H1 (cell line): Measurements from ENCODE around the gene TEX22. TPM values are rescaled to one million over a fixed set of nuclear protein-coding genes. Genes with fewer than 3 reads are reported as not detected.

Experiments used
- CTCF ChIA-PET: fragments of 300-600 bp; sonication (Branson Sonifier 250); formaldehyde crosslinking; loops from one replicate; lab custom pipeline; 2021; ENCODE audit not compliant: partially characterized antibody; lab: Charles Lee
- POLR2A ChIA-PET: fragments of 300-600 bp; sonication (Branson Sonifier 250); formaldehyde crosslinking; loops from one replicate; lab custom pipeline; 2021; ENCODE audit warnings: inconsistent platforms; ENCODE audit not compliant: partially characterized antibody; lab: Charles Lee
- DNase-seq, 2 experiments: peaks; one replicate each; pipeline versions ENCODE4 v3.0.0 to v3.0.0-alpha.2; 2010 to 2022; ENCODE audit warnings: low spot score in 2 of 2, low read depth in 1 of 2, mixed read lengths in 1 of 2
- FAIRE-seq: peaks from 2 replicates; lab custom pipeline; 2011; peaks lifted over from hg19 to GRCh38; lab: Jason Lieb, UNC
- H2AFZ ChIP-seq: 2 replicates; pipeline ENCODE4 v1.8.1; 2012; ENCODE audit warnings: low read length, inconsistent platforms
- H2AK5ac ChIP-seq: 2 replicates; pipeline ENCODE4 v1.6.1; 2013; ENCODE audit warnings: low read depth, low read length
- H2BK120ac ChIP-seq: replicated peaks from 2 replicates; pipeline ENCODE3; 2013; ENCODE audit warnings: low read depth, low read length, inconsistent platforms
- H2BK12ac ChIP-seq: 2 replicates; pipeline ENCODE4 v1.6.1; 2013; ENCODE audit warnings: low read depth, low read length
- H2BK15ac ChIP-seq: 2 replicates; pipeline ENCODE4 v1.6.1; 2013; ENCODE audit warnings: low read length
- H2BK20ac ChIP-seq: 2 replicates; pipeline ENCODE4 v1.6.1; 2013; ENCODE audit warnings: low read length
- H2BK5ac ChIP-seq: 2 replicates; pipeline ENCODE4 v1.6.1; 2013; ENCODE audit warnings: low read depth, low read length
- H3K14ac ChIP-seq: 2 replicates; pipeline ENCODE4 v1.6.1; 2013; ENCODE audit warnings: inconsistent platforms; ENCODE audit not compliant: insufficient read length
- H3K18ac ChIP-seq: 2 replicates; pipeline ENCODE4 v1.6.1; 2013; ENCODE audit warnings: low read length; ENCODE audit errors: extremely low read depth
- H3K23ac ChIP-seq: 2 replicates; pipeline ENCODE4 v1.6.1; 2013; ENCODE audit warnings: inconsistent platforms; ENCODE audit not compliant: insufficient read length
- H3K23me2 ChIP-seq: 2 replicates; pipeline ENCODE4 v1.6.1; 2013; ENCODE audit warnings: low read depth, low read length
- H3K27ac ChIP-seq: 2 replicates; pipeline ENCODE4 v1.6.1; 2011; ENCODE audit warnings: low read depth, low read length, inconsistent platforms
- H3K27me3 ChIP-seq, 4 experiments: replicated peaks in 1 of 4; 1 replicate in 1 of 4; 2 replicates in 3 of 4; pipeline versions ENCODE4 v1.6.1 to v1.8.1; 2011 to 2013; ENCODE audit warnings: low read length in 3 of 4, mild to moderate bottlenecking in 3 of 4, inconsistent platforms in 2 of 4, mixed read lengths in 2 of 4, moderate library complexity in 1 of 4; ENCODE audit not compliant: control insufficient read depth in 3 of 4, insufficient read depth in 3 of 4; ENCODE audit errors: extremely low read depth in 1 of 4
- H3K36me3 ChIP-seq, 4 experiments: 2 replicates each; pipeline versions ENCODE4 v1.6.1 to v1.8.1; 2011 to 2013; ENCODE audit warnings: mild to moderate bottlenecking in 4 of 4, low read length in 3 of 4, moderate library complexity in 2 of 4, control low read depth in 1 of 4, inconsistent platforms in 1 of 4; ENCODE audit not compliant: insufficient read depth in 4 of 4, control insufficient read depth in 2 of 4
- H3K4ac ChIP-seq: replicated peaks from 2 replicates; pipeline ENCODE3; 2013; ENCODE audit warnings: low read length, low read depth, mixed read lengths, inconsistent platforms; ENCODE audit not compliant: insufficient read length
- H3K4me1 ChIP-seq, 4 experiments: replicated peaks in 1 of 4; 1 replicate in 1 of 4; 2 replicates in 3 of 4; pipeline versions ENCODE4 v1.6.1 to v1.8.1; 2011 to 2013; ENCODE audit warnings: low read length in 3 of 4, inconsistent platforms in 2 of 4, mixed read lengths in 1 of 4; ENCODE audit not compliant: insufficient read depth in 4 of 4, control insufficient read depth in 3 of 4
- H3K4me2 ChIP-seq, 2 experiments: 2 replicates each; pipeline versions ENCODE4 v1.6.1 to v1.8.1; 2011 to 2013; ENCODE audit warnings: low read depth in 2 of 2, low read length in 2 of 2, control low read depth in 1 of 2, inconsistent platforms in 1 of 2, mild to moderate bottlenecking in 1 of 2; ENCODE audit not compliant: insufficient read depth in 1 of 2
- H3K4me3 ChIP-seq, 4 experiments: fragments of 200-600, 300-600 bp in 1 of 4; sonication (generic), shearing (Covaris generic), sonication (Bioruptor Twin) in 1 of 4; 2 replicates each; pipeline versions ENCODE4 v1.5.1 to v1.8.1; 2011 to 2016; ENCODE audit warnings: low read length in 4 of 4, low read depth in 3 of 4, control low read depth in 2 of 4, inconsistent platforms in 2 of 4, mild to moderate bottlenecking in 2 of 4, mixed read lengths in 1 of 4, moderate library complexity in 1 of 4; ENCODE audit not compliant: insufficient read depth in 2 of 4; ENCODE audit errors: extremely low read depth in 1 of 4
- H3K56ac ChIP-seq: replicated peaks from 2 replicates; pipeline ENCODE3; 2013; ENCODE audit warnings: low read depth, mild to moderate bottlenecking, mixed read lengths, low read length, inconsistent platforms; ENCODE audit not compliant: insufficient read length
- H3K79me1 ChIP-seq: 2 replicates; pipeline ENCODE4 v1.6.1; 2013; ENCODE audit warnings: low read depth, low read length, control low read depth
- H3K79me2 ChIP-seq, 2 experiments: 2 replicates each; pipeline versions ENCODE4 v1.6.1 to v1.8.1; 2012 to 2013; ENCODE audit warnings: low read length in 2 of 2, mild to moderate bottlenecking in 2 of 2, inconsistent platforms in 1 of 2; ENCODE audit not compliant: insufficient read depth in 2 of 2, control insufficient read depth in 1 of 2
- H3K9ac ChIP-seq, 4 experiments: replicated peaks in 1 of 4; 1 replicate in 1 of 4; 2 replicates in 3 of 4; pipeline versions ENCODE4 v1.6.1 to v1.8.1; 2011 to 2013; ENCODE audit warnings: low read depth in 3 of 4, low read length in 3 of 4, control low read depth in 2 of 4, mild to moderate bottlenecking in 2 of 4, moderate library complexity in 2 of 4, inconsistent platforms in 1 of 4; ENCODE audit errors: extremely low read depth in 1 of 4
- H3K9me3 ChIP-seq, 2 experiments: 2 replicates each; pipeline versions ENCODE4 v1.6.1 to v1.8.1; 2012 to 2013; ENCODE audit warnings: mild to moderate bottlenecking in 2 of 2, moderate library complexity in 2 of 2, control low read depth in 1 of 2, inconsistent platforms in 1 of 2, low read depth in 1 of 2, low read length in 1 of 2, mixed read lengths in 1 of 2; ENCODE audit not compliant: insufficient read depth in 2 of 2
- H4K20me1 ChIP-seq, 2 experiments: replicated peaks in 1 of 2; 2 replicates each; pipeline versions ENCODE3 to v1.8.1; 2011 to 2013; ENCODE audit warnings: inconsistent platforms in 2 of 2, low read length in 2 of 2, mild to moderate bottlenecking in 1 of 2; ENCODE audit not compliant: insufficient read depth in 2 of 2, control insufficient read depth in 1 of 2
- H4K5ac ChIP-seq: 2 replicates; pipeline ENCODE4 v1.6.1; 2013; ENCODE audit warnings: low read length, low read depth, mixed read lengths, inconsistent platforms; ENCODE audit not compliant: insufficient read length
- H4K8ac ChIP-seq: 2 replicates; pipeline ENCODE4 v1.8.0; 2013; ENCODE audit warnings: mild to moderate bottlenecking, moderate library complexity, low read length, inconsistent platforms; ENCODE audit not compliant: insufficient read depth; ENCODE audit errors: extremely low read depth
- H4K91ac ChIP-seq: replicated peaks from 2 replicates; pipeline ENCODE3; 2013; ENCODE audit warnings: low read length, mixed read lengths, inconsistent platforms; ENCODE audit not compliant: insufficient read length
- ASH2L ChIP-seq: fragments of 200-600, 300-600 bp; sonication (generic); IDR thresholded peaks from one replicate; pipeline ENCODE4 v1.7.1; 2017; ENCODE audit warnings: low read length
- GTF2F1 ChIP-seq: IDR thresholded peaks from 2 replicates; pipeline ENCODE4 v1.6.1; 2012; ENCODE audit warnings: low read depth, low read length, improper control_type of control experiment, borderline replicate concordance
- JUN ChIP-seq: IDR thresholded peaks from 2 replicates; pipeline ENCODE4 v1.6.1; 2011; ENCODE audit warnings: low read depth, mild to moderate bottlenecking, improper control_type of control experiment, low read length
- USF2 ChIP-seq: IDR thresholded peaks from 2 replicates; pipeline ENCODE4 v1.6.1; 2011; ENCODE audit warnings: low read length, improper control_type of control experiment
- WGBS, 2 experiments: shearing (Covaris generic) in 1 of 2; methylation state at CpG; one replicate each; pipeline versions ENCODE4 v1.1.6 to v1.1.7; 2013 to 2015; ENCODE audit warnings: low lambda C conversion rate in 2 of 2, mixed read lengths in 2 of 2, inconsistent platforms in 1 of 2, low coverage in 1 of 2, missing lambda C conversion rate in 1 of 2; ENCODE audit not compliant: insufficient replicate concordance in 2 of 2, insufficient coverage in 1 of 2, insufficient read length in 1 of 2; ENCODE audit errors: extremely low coverage in 1 of 2, missing lambda C conversion rate in 1 of 2; 5-methylcytosine and 5-hydroxymethylcytosine counted together
- polyA plus RNA-seq, 7 experiments: library from polyadenylated mRNA; depleted of rRNA in 3 of 7; stranded (reverse) in 5 of 7; unstranded in 2 of 7; fragments of >200 nt in 5 of 7; fragments of 200-250 nt in 2 of 7; gene quantifications; 1 replicate in 5 of 7; 2 replicates in 1 of 7; 4 replicates in 1 of 7; pipeline versions ENCODE4 v1.2.1 to v1.2.3, GENCODE V29; 2011 to 2013; ENCODE audit warnings: missing spikeins in 2 of 7, mixed read lengths in 2 of 7
- total RNA-seq: library from RNA; stranded (reverse); fragmentation: NEBNext Ultra II Directional; extraction: Animal tissue kit (Norgen Biotek cat#: 25700); gene quantifications from 2 replicates; pipeline ENCODE4 v1.2.1, GENCODE V29; 2021

Gene TEX22
- total and polyA plus RNA-seq, 2 of the 8 experiments (the other 6 are each of a cell fraction or from before 2014, with no cell fraction given): 0.24 to 0.39 TPM

- Histone ChIP-seq H3K56ac (no peak overlapping the region), H3K36me3 (no peaks in the 10 kb centered on the region), H2AFZ (no peak overlapping the region), H3K4me2 (no peak overlapping the region), H2BK12ac (no peak overlapping the region), H3K27me3 (peaks cover 8 to 48% (median 39%) of the 10 kb centered on the region in 4 experiments), H3K23me2 (peaks cover 7% of the 10 kb centered on the region; the same call in 1 of the 2 replicates), H3K18ac (no peak overlapping the region), H3K4me3 (no peak overlapping the region), H2BK15ac (no peak overlapping the region), H2AK5ac (no peak overlapping the region), H3K9ac (no peak overlapping the region), H3K4ac (no peak overlapping the region), H3K4me1 (peaks cover 0 to 8% (median 5%) of the 10 kb centered on the region in 4 experiments; a peak in 6 of 7 replicates), H3K9me3 (peaks cover 10 to 14% of the 10 kb centered on the region in 2 experiments; a peak in 2 of 4 replicates), H2BK20ac (no peak overlapping the region), H3K27ac (no peak overlapping the region), H3K79me2 (no peaks in the 10 kb centered on the region), H4K20me1 (peaks cover 0 to 6% of the 10 kb centered on the region in 2 experiments), H4K91ac (no peak overlapping the region), H2BK5ac (no peak overlapping the region), H3K14ac (no peak overlapping the region), H3K23ac (no peak overlapping the region), H4K5ac (no peak overlapping the region), H3K79me1 (no peaks in the 10 kb centered on the region), H4K8ac (no peak overlapping the region), H2BK120ac (no peak overlapping the region)
- ChIA-PET POLR2A (interaction anchor here (0.9 to 3.0 kb wide), 6 partner anchors 9 to 72 kb away, joined by 3 to 9 read pairs (median 3); partner anchors contain the start of gene TEX22), CTCF (interaction anchor here (1.0 to 1.5 kb wide), 3 partner anchors 23 to 72 kb away, joined by 3 to 6 read pairs (median 4); no protein-coding TSS in a partner anchor)
- TF ChIP-seq ASH2L (no peak), JUN (no peak), USF2 (no peak), GTF2F1 (no peak)
- FAIRE-seq: no peak
- WGBS, 2 experiments: 80 to 94% methylated on average over 1 to 3 of the region's 3 CpGs
- DNase-seq: no peak
Measured at GRCh38 chr14:105409364-105409763, 11.0 kb downstream of the TEX22 start.
